Activated CD4-positive, CD25-positive, alpha-beta regulatory T cell treated with anti-CD3 and anti-CD28 coated beads, Interleukin-2, amount 50 U/mL, for 16 hours (primary cell): Measurements from ENCODE around the gene MRPL36.

ENCODE experiments used
- DNase-seq: peaks from one replicate; pipeline ENCODE4 v3.0.0-alpha.2; 2020; ENCODE audit warnings: low read depth, low spot score

The MRPL36 gene

GRCh38 chr5:1781726-1782384 lies 17.8 kb downstream of the MRPL36 start:
- no peak for DNase-seq

- no peak for DNase-seq
Observed at GRCh38 chr5:1781107-1781506, 18.5 kb downstream of the MRPL36 start.

- DNase-seq: no peak
Observed at GRCh38 chr5:1780614-1780930, 19.1 kb downstream of the MRPL36 start.

DNA sequence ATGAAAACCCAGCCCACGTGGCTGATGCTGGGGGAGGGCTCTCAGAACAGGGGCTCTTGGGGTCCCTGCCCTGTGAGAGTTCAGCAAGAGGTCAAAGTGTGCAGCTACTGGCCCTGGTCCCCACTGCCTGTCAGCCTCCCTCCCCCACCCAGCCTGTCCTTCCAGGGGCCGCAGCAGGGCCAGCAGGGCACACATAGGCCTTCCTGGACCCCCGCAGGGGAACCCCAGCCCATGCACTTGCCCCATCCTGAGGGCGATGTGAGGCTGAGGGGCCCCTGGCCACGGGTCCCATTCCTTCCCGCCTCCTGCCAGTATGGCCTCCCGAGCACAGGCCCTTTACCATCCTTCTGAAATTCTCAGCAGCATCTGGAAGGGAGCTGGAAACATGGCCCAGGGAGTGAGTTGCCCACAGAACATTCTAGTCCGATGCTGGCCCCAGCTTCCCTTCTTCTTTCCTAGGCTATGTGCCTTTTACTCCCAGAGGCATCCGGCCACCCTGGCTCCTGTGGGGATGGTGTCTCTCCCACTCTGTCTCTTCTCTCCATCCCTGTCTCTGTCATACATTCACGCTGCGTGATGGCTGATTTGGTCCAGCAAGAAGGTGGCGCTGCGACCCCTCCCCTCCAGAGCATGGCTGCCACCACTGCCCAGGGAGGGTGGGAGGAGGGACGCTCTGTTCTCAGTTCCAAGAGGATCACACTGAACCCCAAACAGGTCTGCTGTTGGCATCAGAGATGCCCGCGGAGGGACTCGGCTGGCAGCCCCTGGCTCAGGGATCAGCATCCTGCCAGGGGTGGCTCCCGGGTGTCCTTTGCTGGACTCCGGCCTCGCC lies 19.6 kb downstream of the MRPL36 start:
- no peak for DNase-seq

DNA sequence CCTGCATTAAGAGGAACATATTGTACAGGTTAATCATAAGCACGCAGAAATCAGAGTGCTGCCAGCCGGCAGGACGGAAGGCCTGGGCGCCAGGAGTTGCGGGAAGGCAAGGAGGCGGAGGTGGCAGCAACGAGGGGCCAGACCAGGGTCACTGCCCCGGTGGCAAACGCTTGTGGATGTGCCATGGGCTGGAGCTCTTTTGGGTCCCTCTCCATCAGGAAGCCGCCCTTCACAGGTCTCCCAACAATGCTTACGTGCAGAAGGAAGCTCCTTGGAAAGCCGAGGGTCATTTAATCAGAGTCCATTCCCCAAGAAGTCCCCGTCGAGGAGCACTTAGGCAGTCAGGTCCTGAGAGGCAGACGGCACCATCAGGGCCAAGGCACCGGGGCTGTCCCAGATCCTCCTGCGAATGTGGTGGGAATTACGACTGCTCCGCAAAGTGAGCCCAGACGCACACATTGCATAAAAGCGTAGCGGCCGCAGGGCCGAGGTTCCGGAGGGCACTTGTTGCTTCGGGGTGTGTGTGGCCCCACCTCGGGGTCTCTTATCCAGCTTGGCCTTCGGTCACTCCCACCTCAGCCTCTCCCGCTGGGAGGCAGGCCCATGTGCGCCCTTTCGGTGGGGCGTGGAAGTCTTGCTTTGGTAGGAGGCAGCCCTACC lies 20.5 kb downstream of the MRPL36 start:
- no peak for DNase-seq

DNA sequence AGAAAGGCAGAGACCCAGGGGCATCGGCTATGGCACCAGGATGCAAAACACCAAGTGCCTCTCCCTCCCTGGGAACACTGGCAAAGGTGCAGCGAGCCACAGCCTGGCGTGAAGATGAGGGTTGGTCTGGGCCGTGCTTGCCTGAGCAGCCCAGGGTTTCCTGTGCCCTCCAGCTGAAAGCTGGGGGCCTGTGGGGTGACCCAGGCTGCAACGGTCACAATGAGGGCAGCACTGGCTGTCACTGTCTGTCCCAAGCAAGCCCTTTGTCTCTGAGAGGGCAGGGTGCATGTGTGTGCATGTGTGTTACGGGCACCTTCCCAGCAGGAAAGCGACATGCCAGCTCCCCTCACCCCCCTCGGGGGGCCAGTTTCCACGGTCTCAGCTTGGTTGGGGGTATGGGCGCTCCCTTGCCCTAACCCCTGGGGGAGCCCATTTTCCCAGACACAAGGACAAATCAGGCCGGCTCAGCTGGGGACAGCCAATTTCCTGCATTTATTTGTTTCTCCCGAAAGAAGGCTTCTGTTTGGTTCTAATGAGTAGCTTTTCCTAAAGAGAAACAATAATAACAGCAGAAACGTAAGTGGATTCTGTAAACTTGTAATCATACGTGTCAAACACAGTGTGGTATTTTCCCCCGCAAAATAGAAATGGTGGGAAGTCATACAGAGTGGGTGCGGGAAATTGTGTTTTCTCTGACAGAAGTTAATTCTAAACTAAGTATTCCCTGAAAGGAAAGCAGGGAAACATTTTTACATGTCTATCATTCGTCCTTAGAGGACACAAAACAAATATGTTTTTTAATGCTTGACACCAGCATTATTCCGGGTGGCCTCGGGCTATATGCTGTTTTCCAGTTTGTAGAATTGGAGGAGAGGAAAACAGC lies 21.3 kb downstream of the MRPL36 start:
- DNase-seq: no peak

- DNase-seq: no peak
Observed at GRCh38 chr5:1777281-1778137, 22.1 kb downstream of the MRPL36 start.

- DNase-seq: no peak
Observed at GRCh38 chr5:1776831-1777230, 22.8 kb downstream of the MRPL36 start.

DNA sequence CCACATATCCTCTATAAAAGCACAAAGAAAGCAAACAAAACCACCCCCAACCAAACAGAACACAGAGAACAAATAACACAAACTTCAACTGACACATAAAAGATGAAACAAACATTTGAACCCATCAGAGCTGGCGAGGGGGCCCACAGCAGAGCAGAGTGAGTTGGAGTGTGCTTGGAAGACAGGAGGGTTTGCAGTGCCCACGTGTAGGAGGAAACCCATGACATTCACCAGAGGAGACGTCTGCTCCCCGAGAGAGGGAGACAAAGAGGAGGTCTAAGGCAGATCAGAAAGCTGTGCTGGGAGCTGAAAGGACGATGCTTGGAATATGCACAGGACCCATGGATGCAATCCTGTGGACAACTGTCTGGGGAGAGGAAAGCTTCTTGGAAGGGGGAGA lies 27.0 kb downstream of the MRPL36 start:
- no peak for DNase-seq

DNA sequence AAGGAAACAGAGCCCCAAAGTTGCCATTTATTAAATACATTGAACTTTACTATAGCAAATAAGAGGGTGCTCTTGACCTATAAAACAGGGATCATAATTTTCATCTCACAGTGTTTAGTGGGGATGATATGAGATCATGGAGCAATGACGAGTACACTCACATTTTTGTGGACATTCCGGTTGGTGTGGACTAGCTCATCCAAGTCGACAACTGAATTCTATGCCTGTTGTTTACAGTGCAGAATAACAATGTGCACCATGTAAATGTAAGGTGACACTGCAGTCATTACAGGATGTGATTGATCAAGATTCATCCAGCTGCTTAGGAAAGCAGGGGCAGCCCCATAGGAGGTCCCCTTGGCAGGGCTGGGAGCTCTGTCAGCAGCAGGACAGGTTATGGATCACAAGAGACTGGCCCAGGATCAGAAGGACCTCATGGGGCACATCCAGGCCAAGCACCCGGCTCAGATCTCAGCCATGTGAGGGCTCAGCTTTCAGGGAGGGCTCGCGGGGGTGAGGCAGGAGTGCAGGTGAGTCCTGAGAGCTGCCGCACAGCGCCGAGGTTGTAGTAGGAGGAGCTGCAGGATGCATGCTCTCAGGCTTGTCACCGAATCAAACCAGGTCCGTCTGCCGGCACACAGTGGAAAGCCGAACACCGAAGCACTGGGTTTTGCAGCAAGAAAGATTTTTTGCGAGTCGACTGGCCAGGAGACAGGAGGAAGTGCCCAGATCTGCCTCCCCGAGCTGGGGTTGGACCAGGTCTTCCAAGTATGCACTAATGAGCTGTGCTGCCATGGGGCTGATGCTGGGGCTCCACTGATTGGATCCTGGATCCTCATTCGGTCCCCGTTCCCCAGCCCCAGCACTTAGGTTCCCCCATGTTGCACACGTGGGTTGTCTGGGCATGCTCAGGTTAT lies 28.2 kb downstream of the MRPL36 start:
- DNase-seq: no peak

GRCh38 chr5:1770443-1770802 lies 29.2 kb downstream of the MRPL36 start:
- no peak for DNase-seq

- DNase-seq: no peak
Observed at GRCh38 chr5:1769752-1770442, 29.7 kb downstream of the MRPL36 start.

DNA sequence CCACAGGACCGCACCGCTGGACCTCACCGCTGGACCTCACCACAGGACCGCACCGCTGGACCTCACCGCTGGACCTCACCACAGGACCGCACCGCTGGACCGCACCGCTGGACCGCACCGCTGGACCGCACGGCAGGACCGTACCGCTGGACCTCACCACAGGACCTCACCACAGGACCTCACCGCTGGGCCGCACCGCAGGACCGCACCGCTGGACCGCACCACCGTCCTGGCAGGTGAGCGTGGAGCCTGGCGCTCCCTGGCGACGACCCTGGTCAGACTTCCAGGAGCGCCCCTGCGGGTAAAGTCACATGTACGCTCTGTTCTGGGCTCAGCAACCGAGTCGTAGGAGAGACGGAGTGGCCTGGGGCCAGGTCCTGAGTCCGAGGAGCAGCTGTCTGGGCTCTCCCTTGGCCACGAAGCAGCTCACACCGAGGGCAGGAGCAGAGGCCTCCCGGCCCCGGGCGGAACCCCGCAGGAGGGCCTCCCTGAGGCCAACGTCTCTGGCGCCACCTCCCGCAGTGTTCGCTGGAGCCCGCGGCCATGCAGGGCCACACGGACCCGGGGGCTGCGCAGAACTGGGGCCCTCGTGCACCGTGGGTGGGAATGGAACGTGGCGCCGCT lies 30.5 kb downstream of the MRPL36 start:
- no peak for DNase-seq

- DNase-seq: no peak
Observed at GRCh38 chr5:1768283-1769000, 31.2 kb downstream of the MRPL36 start.

- no peak for DNase-seq
Observed at GRCh38 chr5:1767524-1768282, 31.9 kb downstream of the MRPL36 start.

- DNase-seq: no peak
Observed at GRCh38 chr5:1765880-1766235, 33.8 kb downstream of the MRPL36 start.

GRCh38 chr5:1765141-1765879 lies 34.3 kb downstream of the MRPL36 start:
- no peak for DNase-seq
